HG03039 (cell line): ENCODE results near the gene FZD1.

Experiments
- ATAC-seq: cut with Tn5 transposase; IDR thresholded peaks from one replicate; pipeline ENCODE4 v1.9.1; 2021; ENCODE audit warnings: mild to moderate bottlenecking, moderate library complexity; ENCODE audit not compliant: unreplicated experiment

The FZD1 gene

GRCh38 chr7:91264924-91265681 lies 870 bp downstream of the FZD1 start:
- ATAC-seq, result peak; percentile 27

DNA sequence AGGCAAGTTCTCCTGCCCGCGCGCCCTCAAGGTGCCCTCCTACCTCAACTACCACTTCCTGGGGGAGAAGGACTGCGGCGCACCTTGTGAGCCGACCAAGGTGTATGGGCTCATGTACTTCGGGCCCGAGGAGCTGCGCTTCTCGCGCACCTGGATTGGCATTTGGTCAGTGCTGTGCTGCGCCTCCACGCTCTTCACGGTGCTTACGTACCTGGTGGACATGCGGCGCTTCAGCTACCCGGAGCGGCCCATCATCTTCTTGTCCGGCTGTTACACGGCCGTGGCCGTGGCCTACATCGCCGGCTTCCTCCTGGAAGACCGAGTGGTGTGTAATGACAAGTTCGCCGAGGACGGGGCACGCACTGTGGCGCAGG lies 1.4 kb downstream of the FZD1 start:
- no peak for ATAC-seq

DNA sequence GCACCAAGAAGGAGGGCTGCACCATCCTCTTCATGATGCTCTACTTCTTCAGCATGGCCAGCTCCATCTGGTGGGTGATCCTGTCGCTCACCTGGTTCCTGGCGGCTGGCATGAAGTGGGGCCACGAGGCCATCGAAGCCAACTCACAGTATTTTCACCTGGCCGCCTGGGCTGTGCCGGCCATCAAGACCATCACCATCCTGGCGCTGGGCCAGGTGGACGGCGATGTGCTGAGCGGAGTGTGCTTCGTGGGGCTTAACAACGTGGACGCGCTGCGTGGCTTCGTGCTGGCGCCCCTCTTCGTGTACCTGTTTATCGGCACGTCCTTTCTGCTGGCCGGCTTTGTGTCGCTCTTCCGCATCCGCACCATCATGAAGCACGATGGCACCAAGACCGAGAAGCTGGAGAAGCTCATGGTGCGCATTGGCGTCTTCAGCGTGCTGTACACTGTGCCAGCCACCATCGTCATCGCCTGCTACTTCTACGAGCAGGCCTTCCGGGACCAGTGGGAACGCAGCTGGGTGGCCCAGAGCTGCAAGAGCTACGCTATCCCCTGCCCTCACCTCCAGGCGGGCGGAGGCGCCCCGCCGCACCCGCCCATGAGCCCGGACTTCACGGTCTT lies 1.9 kb downstream of the FZD1 start:
- no peak for ATAC-seq

GRCh38 chr7:91266689-91267090 lies 2.5 kb downstream of the FZD1 start:
- no peak for ATAC-seq

DNA sequence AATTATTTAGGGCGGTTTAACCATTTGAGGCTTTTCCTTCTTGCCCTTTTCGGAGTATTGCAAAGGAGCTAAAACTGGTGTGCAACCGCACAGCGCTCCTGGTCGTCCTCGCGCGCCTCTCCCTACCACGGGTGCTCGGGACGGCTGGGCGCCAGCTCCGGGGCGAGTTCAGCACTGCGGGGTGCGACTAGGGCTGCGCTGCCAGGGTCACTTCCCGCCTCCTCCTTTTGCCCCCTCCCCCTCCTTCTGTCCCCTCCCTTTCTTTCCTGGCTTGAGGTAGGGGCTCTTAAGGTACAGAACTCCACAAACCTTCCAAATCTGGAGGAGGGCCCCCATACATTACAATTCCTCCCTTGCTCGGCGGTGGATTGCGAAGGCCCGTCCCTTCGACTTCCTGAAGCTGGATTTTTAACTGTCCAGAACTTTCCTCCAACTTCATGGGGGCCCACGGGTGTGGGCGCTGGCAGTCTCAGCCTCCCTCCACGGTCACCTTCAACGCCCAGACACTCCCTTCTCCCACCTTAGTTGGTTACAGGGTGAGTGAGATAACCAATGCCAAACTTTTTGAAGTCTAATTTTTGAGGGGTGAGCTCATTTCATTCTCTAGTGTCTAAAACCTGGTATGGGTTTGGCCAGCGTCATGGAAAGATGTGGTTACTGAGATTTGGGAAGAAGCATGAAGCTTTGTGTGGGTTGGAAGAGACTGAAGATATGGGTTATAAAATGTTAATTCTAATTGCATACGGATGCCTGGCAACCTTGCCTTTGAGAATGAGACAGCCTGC lies 3.1 kb downstream of the FZD1 start:
- no peak for ATAC-seq

DNA sequence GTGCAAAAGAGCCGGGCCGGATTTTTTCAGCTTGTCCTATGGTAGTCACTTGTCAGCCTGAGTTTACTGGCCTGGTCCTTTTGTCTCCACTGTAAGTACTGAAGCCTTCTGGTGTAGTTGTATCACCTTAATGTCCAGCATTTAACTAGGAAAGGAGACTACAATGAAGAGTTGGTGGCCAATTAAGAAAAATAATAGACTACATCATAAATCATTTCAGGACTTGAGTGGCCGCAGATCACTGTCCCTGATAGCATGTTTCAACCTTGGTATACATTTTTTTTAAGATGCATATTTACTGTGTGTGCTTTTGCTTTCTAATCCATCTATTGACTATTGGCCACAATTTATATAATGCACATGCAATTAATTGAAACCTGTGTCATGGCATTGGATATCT lies 6.1 kb downstream of the FZD1 start:
- no peak for ATAC-seq

- peak; percentile 88 for ATAC-seq
These were observed 12.7 kb downstream of the FZD1 start for GRCh38 chr7:91276909-91277308.

- peak; percentile 57 for ATAC-seq
These were observed 16.0 kb downstream of the FZD1 start for GRCh38 chr7:91280185-91280584.

GRCh38 chr7:91280604-91281003 lies 16.4 kb downstream of the FZD1 start:
- no peak for ATAC-seq

- ATAC-seq, result no peak
These were observed 21.6 kb downstream of the FZD1 start for GRCh38 chr7:91285696-91286355.

GRCh38 chr7:91286432-91286831 lies 22.2 kb downstream of the FZD1 start:
- no peak for ATAC-seq

DNA sequence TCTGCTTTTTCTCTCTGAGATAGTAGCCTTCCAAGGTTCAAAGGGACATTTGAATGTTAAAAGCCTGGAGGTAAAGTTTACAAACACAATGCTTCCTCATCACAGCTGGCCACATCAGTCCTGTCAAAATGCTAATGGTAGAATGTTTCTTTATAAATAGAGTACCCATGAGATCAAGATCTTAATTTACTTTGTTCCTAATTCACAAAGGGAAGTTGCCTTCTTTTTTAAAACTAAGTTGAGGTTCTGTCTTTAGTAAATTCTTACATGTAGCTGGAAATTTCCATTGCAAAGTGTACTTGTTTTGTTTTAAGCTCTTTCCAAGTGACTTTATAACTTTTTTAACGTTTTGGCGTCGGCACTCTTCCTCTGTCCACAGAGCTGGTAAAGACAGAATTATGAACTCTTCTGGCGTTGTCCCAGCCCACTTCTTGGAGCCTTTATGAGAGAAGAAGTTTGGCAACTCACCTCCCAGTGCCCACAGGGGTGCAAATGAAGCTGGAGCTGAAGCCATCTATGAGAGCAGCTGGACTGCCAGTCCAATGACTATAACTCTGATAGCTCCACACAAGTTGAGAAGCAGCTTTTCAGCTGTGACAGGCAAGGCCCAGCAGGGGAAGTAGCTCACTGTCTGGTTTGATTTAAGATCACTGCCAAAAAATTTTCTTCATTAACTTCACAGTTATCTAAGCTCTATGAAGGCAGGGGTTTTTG lies 23.3 kb downstream of the FZD1 start:
- ATAC-seq, result no peak

DNA sequence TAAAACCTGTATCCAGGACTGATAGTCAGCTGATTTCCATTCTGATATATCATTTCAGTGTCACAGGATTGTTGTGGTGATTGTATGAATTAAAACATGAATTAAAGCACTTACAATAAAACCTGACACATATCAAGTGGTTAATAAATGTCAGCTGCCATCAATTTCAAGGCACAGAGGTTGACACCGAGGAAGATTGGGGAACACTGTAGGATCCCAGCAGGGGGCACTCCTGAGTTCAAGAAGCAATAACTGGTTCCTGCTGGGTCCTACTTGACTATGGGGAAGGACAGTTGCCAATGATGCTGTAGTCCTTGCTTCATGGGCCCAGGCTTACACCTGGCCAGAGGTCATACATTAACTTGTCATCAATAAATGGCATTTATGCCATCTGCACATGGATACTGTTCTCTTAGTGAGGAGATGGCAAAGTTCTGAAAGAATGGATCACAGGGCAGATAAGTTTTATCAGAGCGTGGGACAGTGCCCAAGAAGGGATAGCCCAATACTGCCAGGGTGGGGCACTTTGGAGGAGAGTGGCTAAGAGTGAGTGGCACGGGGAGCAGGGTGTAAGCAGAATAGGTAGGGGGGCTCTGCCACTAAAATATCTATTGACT lies 24.1 kb downstream of the FZD1 start:
- no peak for ATAC-seq

DNA sequence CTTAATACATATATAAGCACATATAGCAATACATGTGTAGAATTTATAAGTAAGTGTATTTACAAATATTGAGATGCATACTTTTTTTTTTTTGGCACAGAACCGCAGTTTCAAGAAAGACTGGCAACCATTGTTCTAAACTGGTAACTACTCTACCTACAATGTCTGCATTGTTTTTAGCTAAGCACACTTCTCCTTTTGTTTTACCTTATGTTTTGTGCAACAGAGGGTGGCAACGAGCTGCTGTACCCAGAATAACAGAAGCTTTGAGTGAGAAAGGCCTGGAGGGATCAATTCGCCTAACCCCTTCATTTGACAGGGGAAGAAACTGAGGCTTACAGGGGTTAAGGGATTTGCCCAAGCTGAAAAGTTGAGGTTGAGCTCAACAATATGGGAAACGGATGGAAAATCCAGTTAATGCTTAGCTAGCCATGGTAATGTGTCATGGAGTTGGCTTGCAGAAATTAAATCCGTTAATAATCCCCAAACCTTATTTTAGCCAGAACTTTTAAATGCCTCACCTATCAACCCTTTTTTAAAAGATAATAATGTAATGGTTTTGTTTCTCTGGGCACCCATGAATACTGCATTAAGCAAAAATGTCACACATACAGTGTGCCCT lies 25.5 kb downstream of the FZD1 start:
- ATAC-seq, result no peak

DNA sequence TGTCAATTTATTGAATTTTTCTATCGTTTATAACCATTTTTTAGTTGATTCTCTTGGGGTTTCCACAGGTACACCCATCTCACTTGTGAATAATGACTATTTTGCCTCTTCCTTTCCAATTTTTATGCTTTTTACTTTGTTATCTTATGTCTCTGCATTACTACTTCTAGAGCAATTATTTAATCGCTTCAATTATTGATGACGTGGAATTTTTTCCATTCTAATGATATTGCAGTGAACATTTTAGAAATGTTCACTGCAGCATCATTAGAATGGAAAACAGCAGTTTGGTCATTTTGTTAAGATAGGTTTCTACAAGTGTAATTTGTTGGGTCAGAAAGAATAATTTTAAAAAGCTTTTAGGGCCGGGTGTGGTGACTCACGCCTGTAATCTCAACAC lies 27.1 kb downstream of the FZD1 start:
- ATAC-seq, result no peak

DNA sequence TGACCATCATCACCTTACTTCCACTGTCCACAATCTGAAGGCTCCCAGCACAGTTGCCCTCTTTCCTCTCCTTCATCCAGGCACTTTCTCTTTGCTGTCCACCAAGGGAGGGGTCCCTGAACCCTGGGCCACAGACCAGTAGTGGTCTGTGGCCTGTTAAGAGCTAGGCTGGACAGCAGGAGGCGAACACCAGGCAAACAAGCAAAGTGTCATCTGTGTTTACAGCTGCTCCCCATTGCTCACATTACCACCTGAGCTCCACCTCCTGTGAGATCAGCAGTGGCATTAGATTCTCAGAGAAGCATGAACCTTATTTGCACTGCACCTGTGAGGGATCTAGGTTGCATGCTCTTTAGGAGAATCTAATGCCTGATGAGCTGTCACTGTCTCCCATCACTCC lies 27.7 kb downstream of the FZD1 start:
- ATAC-seq, result no peak

- no peak for ATAC-seq
These were observed 28.3 kb downstream of the FZD1 start for GRCh38 chr7:91292506-91292905.

DNA sequence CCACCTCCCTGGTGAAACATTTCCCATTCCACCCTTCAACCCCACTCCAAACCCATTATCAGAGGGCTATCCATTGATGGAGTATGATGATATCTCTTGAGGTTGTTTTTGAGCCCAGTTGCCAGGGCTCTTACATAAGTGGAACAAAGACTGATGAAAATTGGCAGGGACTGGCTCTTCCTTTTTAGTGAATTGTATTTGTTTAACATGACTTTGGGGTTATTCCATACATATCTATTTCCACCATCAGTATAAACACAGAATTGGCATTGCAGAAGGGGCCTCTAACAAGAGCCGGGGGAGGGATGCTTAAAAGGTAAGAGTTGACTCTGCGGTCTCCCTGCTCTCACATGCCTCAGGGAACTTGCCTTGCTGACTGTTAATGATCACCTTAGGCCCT lies 28.9 kb downstream of the FZD1 start:
- no peak for ATAC-seq

GRCh38 chr7:91293840-91294239 lies 29.6 kb downstream of the FZD1 start:
- ATAC-seq, result no peak

- ATAC-seq, result no peak
These were observed 30.5 kb downstream of the FZD1 start for GRCh38 chr7:91294639-91295220.
